Liver (tissue), 3 donors: ENCODE results near the gene PIP4K2C.

Experiments used
- ATF3 ChIP-seq: IDR thresholded peaks from 2 replicates; pipeline ENCODE4 v1.6.1; 2016; ENCODE audit warnings: antibody characterized with exemption
- CTCF ChIP-seq: fragments of 150-350 bp; IDR thresholded peaks from 2 replicates; pipeline ENCODE4 v1.5.1; 2017; ENCODE audit warnings: improper control_type of control experiment, low read depth, low read length; ENCODE audit not compliant: missing input control
- EGR1 ChIP-seq, 2 donors: IDR thresholded peaks; 2 replicates each; pipeline ENCODE4 v1.6.1; 2016 to 2018; ENCODE audit warnings: antibody characterized with exemption in 2 of 2, low read depth in 2 of 2
- GABPA ChIP-seq, 2 donors: IDR thresholded peaks in 1 of 2; conservative IDR thresholded peaks in 1 of 2; 2 replicates each; pipeline ENCODE4 v1.6.1; 2016; ENCODE audit warnings: antibody characterized with exemption in 2 of 2, mild to moderate bottlenecking in 1 of 2, moderate library complexity in 1 of 2
- JUND ChIP-seq, 2 donors: IDR thresholded peaks; 2 replicates each; pipeline ENCODE4 v1.6.1; 2016; ENCODE audit warnings: antibody characterized with exemption in 2 of 2
- MAX ChIP-seq: IDR thresholded peaks from 2 replicates; pipeline ENCODE4 v1.6.1; 2016; ENCODE audit warnings: antibody characterized with exemption
- NR2F2 ChIP-seq: IDR thresholded peaks from 2 replicates; pipeline ENCODE4 v1.6.1; 2016; ENCODE audit warnings: antibody characterized with exemption
- RAD21 ChIP-seq, 2 donors: IDR thresholded peaks; 2 replicates each; pipeline ENCODE4 v1.6.1; 2016; ENCODE audit warnings: antibody characterized with exemption in 2 of 2, mild to moderate bottlenecking in 2 of 2
- REST ChIP-seq: IDR thresholded peaks from 2 replicates; pipeline ENCODE4 v1.6.1; 2016; ENCODE audit warnings: antibody characterized with exemption, mild to moderate bottlenecking
- RXRA ChIP-seq, 2 donors: IDR thresholded peaks; 2 replicates each; pipeline ENCODE4 v1.6.1; 2017 to 2018; ENCODE audit warnings: antibody characterized with exemption in 2 of 2, mild to moderate bottlenecking in 1 of 2
- SP1 ChIP-seq: IDR thresholded peaks from 2 replicates; pipeline ENCODE4 v1.6.1; 2018; ENCODE audit warnings: antibody characterized with exemption, mild to moderate bottlenecking
- YY1 ChIP-seq: IDR thresholded peaks from 2 replicates; pipeline ENCODE4 v1.6.1; 2016; ENCODE audit warnings: antibody characterized with exemption, mild to moderate bottlenecking
- ZBTB33 ChIP-seq: IDR thresholded peaks from 2 replicates; pipeline ENCODE4 v1.6.1; 2016; ENCODE audit warnings: antibody characterized with exemption
- donor health status: healthy.
- donor health status: healthy.

GRCh38 chr12:57554897-57555296, 36.1 kb upstream of the PIP4K2C start:
- no peak for TF ChIP-seq CTCF
- TF ChIP-seq RXRA (IDR thresholded peaks at IDR 0.05), result no peak
- TF ChIP-seq RAD21 (IDR thresholded peaks at IDR 0.05), result no peak
- TF ChIP-seq REST, result no peak
- no peak for TF ChIP-seq YY1
- TF ChIP-seq GABPA (IDR thresholded peaks at IDR 0.05 in 1 of 2, conservative IDR thresholded peaks at IDR 0.05 in 1 of 2), result no peak
- TF ChIP-seq EGR1 (IDR thresholded peaks at IDR 0.05; ENCODE audit: low read depth in 2 of 2), result no peak
- no peak for TF ChIP-seq ZBTB33
- TF ChIP-seq JUND (IDR thresholded peaks at IDR 0.05), result no peak
- TF ChIP-seq MAX, result no peak
- no peak for TF ChIP-seq ATF3
- no peak for TF ChIP-seq NR2F2
- no peak for TF ChIP-seq SP1
